Measurements from ENCODE around the gene OR8J1.

- TF ChIP-seq, protein P1, sequence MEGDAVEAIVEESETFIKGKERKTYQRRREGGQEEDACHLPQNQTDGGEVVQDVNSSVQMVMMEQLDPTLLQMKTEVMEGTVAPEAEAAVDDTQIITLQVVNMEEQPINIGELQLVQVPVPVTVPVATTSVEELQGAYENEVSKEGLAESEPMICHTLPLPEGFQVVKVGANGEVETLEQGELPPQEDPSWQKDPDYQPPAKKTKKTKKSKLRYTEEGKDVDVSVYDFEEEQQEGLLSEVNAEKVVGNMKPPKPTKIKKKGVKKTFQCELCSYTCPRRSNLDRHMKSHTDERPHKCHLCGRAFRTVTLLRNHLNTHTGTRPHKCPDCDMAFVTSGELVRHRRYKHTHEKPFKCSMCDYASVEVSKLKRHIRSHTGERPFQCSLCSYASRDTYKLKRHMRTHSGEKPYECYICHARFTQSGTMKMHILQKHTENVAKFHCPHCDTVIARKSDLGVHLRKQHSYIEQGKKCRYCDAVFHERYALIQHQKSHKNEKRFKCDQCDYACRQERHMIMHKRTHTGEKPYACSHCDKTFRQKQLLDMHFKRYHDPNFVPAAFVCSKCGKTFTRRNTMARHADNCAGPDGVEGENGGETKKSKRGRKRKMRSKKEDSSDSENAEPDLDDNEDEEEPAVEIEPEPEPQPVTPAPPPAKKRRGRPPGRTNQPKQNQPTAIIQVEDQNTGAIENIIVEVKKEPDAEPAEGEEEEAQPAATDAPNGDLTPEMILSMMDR (IDR thresholded peaks at IDR 0.05): no peak
- TF ChIP-seq EZH2 (IDR thresholded peaks at IDR 0.05) (no peak), EZH2phosphoT487 (IDR thresholded peaks at IDR 0.05) (no peak)
Observed at GRCh38 chr11:56410801-56411200, 56.7 kb downstream of the OR8J1 start.

All from neural progenitor cell (in vitro differentiated cells).